HepG2 (cell line): ENCODE measurements around the gene CD36. TPM values are rescaled to one million over a fixed set of nuclear protein-coding genes. Genes with fewer than 3 reads are reported as not detected.

Source experiments
- ATAC-seq: fragments of 200-7000 bp; cut with Tn5 transposase; 3 replicates; pipeline ENCODE4 v1.9.1; 2020; ENCODE audit warnings: mild to moderate bottlenecking, moderate library complexity
- BruUV-seq: library from RNA; stranded (reverse); fragments of 400-500 nt; replicated peaks from 2 replicates; lab custom pipeline; 2021; lab: Mats Ljungman, UMichigan
- CTCF ChIA-PET: fragments of 300-600 bp; formaldehyde crosslinking; extraction: SDS; loops from one replicate; lab custom pipeline; 2021; ENCODE audit warnings: low total read pairs, inconsistent platforms, low intra/inter-chr PET ratio; lab: Yijun Ruan, JAX
- POLR2A ChIA-PET: fragments of 350-600 bp; sonication (Branson Sonifier 250); formaldehyde crosslinking; loops from one replicate; lab custom pipeline; 2020; ENCODE audit warnings: antibody characterized with exemption, inconsistent platforms; lab: Yijun Ruan, JAX
- DNase-seq: peaks from one replicate; pipeline ENCODE4 v3.0.0-alpha.2; 2015; ENCODE audit warnings: low spot score
- FAIRE-seq: peaks from 3 replicates; lab custom pipeline; 2011; peaks lifted over from hg19 to GRCh38; lab: Jason Lieb, UNC
- H2AFZ ChIP-seq: one replicate; pipeline ENCODE4 v1.6.1; 2011; ENCODE audit warnings: low read length, inconsistent platforms
- H3K27ac ChIP-seq: fragments of 300-600 bp; 3 replicates; pipeline ENCODE4 v1.8.0; 2011; ENCODE audit warnings: mixed run types, mild to moderate bottlenecking, mixed read lengths, low read length, inconsistent platforms; ENCODE audit not compliant: insufficient read depth; ENCODE audit errors: extremely low read length
- H3K27me3 ChIP-seq, 2 experiments: fragments of 200-600 bp in 1 of 2; 2 replicates in 1 of 2; 3 replicates in 1 of 2; pipeline versions ENCODE4 v1.6.0 to v1.8.0; 2011; ENCODE audit warnings: low read length in 2 of 2, mild to moderate bottlenecking in 2 of 2, moderate library complexity in 2 of 2, inconsistent platforms in 1 of 2; ENCODE audit not compliant: insufficient read depth in 2 of 2, control insufficient read depth in 1 of 2
- H3K36me3 ChIP-seq, 2 experiments: fragments of 200-600 bp in 1 of 2; replicated peaks in 1 of 2; 2 replicates in 1 of 2; 3 replicates in 1 of 2; pipeline versions ENCODE4 v1.5.1 to v1.8.0; 2011; ENCODE audit warnings: low read length in 2 of 2, inconsistent platforms in 1 of 2; ENCODE audit not compliant: insufficient read depth in 2 of 2, control insufficient read depth in 1 of 2
- H3K4me1 ChIP-seq: 2 replicates; pipeline ENCODE4 v1.5.1; 2012; ENCODE audit warnings: low read length, inconsistent platforms; ENCODE audit not compliant: insufficient read depth
- H3K4me2 ChIP-seq: 2 replicates; pipeline ENCODE4 v1.6.0; 2011; ENCODE audit warnings: low read depth, low read length, inconsistent platforms
- H3K4me3 ChIP-seq, 3 experiments: fragments of 200-600 bp in 1 of 3; sonication (generic), shearing (Covaris generic) in 1 of 3; replicated peaks in 1 of 3; 2 replicates each; pipeline ENCODE4 v1.5.1; 2011 to 2016; ENCODE audit warnings: low read length in 3 of 3, inconsistent platforms in 2 of 3, low read depth in 2 of 3, mild to moderate bottlenecking in 2 of 3, control low read depth in 1 of 3, mixed read lengths in 1 of 3; ENCODE audit not compliant: insufficient read depth in 1 of 3
- H3K79me2 ChIP-seq: one replicate; pipeline ENCODE4 v1.6.1; 2011; ENCODE audit warnings: low read length, inconsistent platforms; ENCODE audit not compliant: insufficient read depth
- H3K9ac ChIP-seq: 2 replicates; pipeline ENCODE4 v1.6.0; 2011; ENCODE audit warnings: mild to moderate bottlenecking, low read depth, low read length, inconsistent platforms; ENCODE audit not compliant: insufficient read depth
- H3K9me3 ChIP-seq: 2 replicates; pipeline ENCODE4 v1.5.1; 2012; ENCODE audit warnings: mild to moderate bottlenecking, low read length
- H4K20me1 ChIP-seq: 2 replicates; pipeline ENCODE4 v1.6.0; 2011; ENCODE audit warnings: inconsistent platforms, mild to moderate bottlenecking, low read length, moderate library complexity; ENCODE audit not compliant: insufficient read depth
- GLMP ChIP-seq: sonication (generic); formaldehyde crosslinking; IDR thresholded peaks from 2 replicates; pipeline ENCODE4 v1.9.0; 2021; ENCODE audit warnings: missing genetic modification reagents, mild to moderate bottlenecking, borderline replicate concordance
- MLLT10 ChIP-seq: sonication (generic); formaldehyde crosslinking; IDR thresholded peaks from 2 replicates; pipeline ENCODE4 v1.4.0; 2020; ENCODE audit warnings: missing genetic modification reagents
- NCOA2 ChIP-seq: sonication (generic); formaldehyde crosslinking; IDR thresholded peaks from 2 replicates; pipeline ENCODE4 v1.8.0; 2022; ENCODE audit warnings: inconsistent platforms
- NR3C1 ChIP-seq: sonication (generic); formaldehyde crosslinking; IDR thresholded peaks from 2 replicates; pipeline ENCODE4 v1.4.0; 2020; ENCODE audit warnings: missing genetic modification reagents
- STAT6 ChIP-seq: sonication (generic); formaldehyde crosslinking; IDR thresholded peaks from 2 replicates; pipeline ENCODE4 v1.4.0; 2020; ENCODE audit warnings: missing genetic modification reagents, mild to moderate bottlenecking, borderline replicate concordance
- TBX3 ChIP-seq: fragments of 450-650 bp; IDR thresholded peaks from 2 replicates; pipeline ENCODE4 v1.6.1; 2017; ENCODE audit warnings: antibody characterized with exemption, mild to moderate bottlenecking, inconsistent platforms, borderline replicate concordance
- ZBTB7A ChIP-seq: sonication (generic); formaldehyde crosslinking; IDR thresholded peaks from 2 replicates; pipeline ENCODE4 v1.8.0; 2022; ENCODE audit warnings: mild to moderate bottlenecking, missing genetic modification reagents
- ZNF362 ChIP-seq: sonication (generic); formaldehyde crosslinking; IDR thresholded peaks from 2 replicates; pipeline ENCODE4 v1.4.0; 2020; ENCODE audit warnings: missing genetic modification reagents, mild to moderate bottlenecking, borderline replicate concordance
- ZNF503 ChIP-seq: sonication (generic); formaldehyde crosslinking; IDR thresholded peaks from 2 replicates; pipeline ENCODE4 v1.4.0; 2020; ENCODE audit warnings: missing genetic modification reagents
- ZNF775 ChIP-seq: sonication (generic); formaldehyde crosslinking; IDR thresholded peaks from 2 replicates; pipeline ENCODE4 v1.4.0; 2020; ENCODE audit warnings: missing genetic modification reagents, mild to moderate bottlenecking, moderate library complexity, borderline replicate concordance
- WGBS: methylation state at CpG from one replicate; pipeline ENCODE4 v1.1.6; 2017; ENCODE audit warnings: low lambda C conversion rate; 5-methylcytosine and 5-hydroxymethylcytosine counted together
- in situ Hi-C: cut with HindIII; loops from 2 replicates; pipeline ENCODE4 v1.10.0; 2017; ENCODE audit warnings: low pct_unique_long_range_greater_than_20kb; ENCODE audit not compliant: extremely low pct_ligation_motif_present
- intact Hi-C: fragments of 100-400 bp; cut with micrococcal nuclease; formaldehyde crosslinking; loops from one replicate; pipeline ENCODE4 v1.10.0; 2022; ENCODE audit not compliant: unreplicated experiment
- polyA plus RNA-seq, 8 experiments: library from polyadenylated mRNA; depleted of rRNA in 3 of 8; stranded (reverse) in 7 of 8; unstranded in 1 of 8; fragments of >200 nt; fragmentation: Illumina TruSeq in 4 of 8; extraction: Trizol in 4 of 8; gene quantifications; 2 replicates each; pipeline versions ENCODE4 v1.2.1 to v1.2.3, GENCODE V29; 2011 to 2016; ENCODE audit warnings: low read depth in 4 of 8, missing spikeins in 1 of 8, mixed read lengths in 1 of 8; ENCODE audit not compliant: insufficient read depth in 1 of 8
- total RNA-seq, 5 experiments: library from RNA; depleted of rRNA; stranded (reverse); fragments of >200 nt; fragmentation: Illumina TruSeq; extraction: Trizol; gene quantifications; 2 replicates each; pipeline ENCODE4 v1.2.3, GENCODE V29; 2016; ENCODE audit warnings: low read depth in 1 of 5

Gene CD36
- total and polyA plus RNA-seq, 2 of the 13 experiments (the other 11 are each of a cell fraction or from before 2014, with no cell fraction given): 2.8 to 4.8 TPM

GRCh38 chr7:80649011-80649410, 10.6 kb downstream of the CD36 start:
- Histone ChIP-seq H3K4me1 (peaks cover under 1% of the 10 kb centered on the region; the same call in 1 of the 2 replicates), H3K9me3 (no peaks in the 10 kb centered on the region), H3K27me3 (no peaks in the 10 kb centered on the region), H4K20me1 (no peaks in the 10 kb centered on the region), H3K9ac (no peak overlapping the region), H3K4me2 (no peak overlapping the region), H2AFZ (no peak overlapping the region), H3K27ac (no peak overlapping the region), H3K36me3 (no peaks in the 10 kb centered on the region), H3K4me3 (no peak overlapping the region), H3K79me2 (no peaks in the 10 kb centered on the region)
- ChIA-PET CTCF (no interaction called here), POLR2A (no interaction called here)
- in situ Hi-C loops (no loop called here), intact Hi-C loops (no loop called here)
- ATAC-seq: no peak
- WGBS: 97% methylated on average over 3 of the region's 3 CpGs
- no TSS peak for BruUV-seq
- FAIRE-seq: no peak
- TF ChIP-seq NR3C1 (CRISPR knock-in tag) (no peak), TBX3 (no peak), ZNF362 (CRISPR knock-in tag) (no peak), MLLT10 (CRISPR knock-in tag) (no peak), GLMP (CRISPR knock-in tag) (no peak), NCOA2 (CRISPR knock-in tag) (no peak)
- DNase-seq: no peak

GRCh38 chr7:80650030-80650429, 11.6 kb downstream of the CD36 start:
- ATAC-seq (no peak), FAIRE-seq (no peak), DNase-seq (no peak)
- Histone ChIP-seq H4K20me1 (no peaks in the 10 kb centered on the region), H3K27me3 (no peaks in the 10 kb centered on the region), H3K36me3 (no peaks in the 10 kb centered on the region), H3K4me2 (no peak overlapping the region), H3K79me2 (no peaks in the 10 kb centered on the region), H3K27ac (no peak overlapping the region), H3K9me3 (no peaks in the 10 kb centered on the region), H3K9ac (no peak overlapping the region), H3K4me1 (peaks cover 7% of the 10 kb centered on the region), H3K4me3 (no peak overlapping the region), H2AFZ (no peak overlapping the region)
- in situ Hi-C loops (no loop called here), intact Hi-C loops (loop anchor here (10.0 kb wide), 2 partner anchors 515 to 585 kb away; partner anchors contain the start of gene GNAI1)
- CTCF ChIA-PET: no interaction called here
- POLR2A ChIA-PET: no interaction called here
- WGBS: 97% methylated on average over 2 of the region's 2 CpGs
- no TSS peak for BruUV-seq
- TF ChIP-seq ZNF503 (CRISPR knock-in tag): no peak
- TF ChIP-seq ZNF775: no peak
- TF ChIP-seq STAT6: no peak
- TF ChIP-seq ZBTB7A: no peak
